ENCODE data around the gene LRCH1. TPM values are rescaled to one million over a fixed set of nuclear protein-coding genes. Genes with fewer than 3 reads are reported as not detected.

LRCH1 gene
- total and polyA plus RNA-seq, 10 of the 15 experiments (the other 5 are each of a cell fraction or from before 2014, with no cell fraction given) = 5.3 to 48.9 (median 14.4) TPM

DNA sequence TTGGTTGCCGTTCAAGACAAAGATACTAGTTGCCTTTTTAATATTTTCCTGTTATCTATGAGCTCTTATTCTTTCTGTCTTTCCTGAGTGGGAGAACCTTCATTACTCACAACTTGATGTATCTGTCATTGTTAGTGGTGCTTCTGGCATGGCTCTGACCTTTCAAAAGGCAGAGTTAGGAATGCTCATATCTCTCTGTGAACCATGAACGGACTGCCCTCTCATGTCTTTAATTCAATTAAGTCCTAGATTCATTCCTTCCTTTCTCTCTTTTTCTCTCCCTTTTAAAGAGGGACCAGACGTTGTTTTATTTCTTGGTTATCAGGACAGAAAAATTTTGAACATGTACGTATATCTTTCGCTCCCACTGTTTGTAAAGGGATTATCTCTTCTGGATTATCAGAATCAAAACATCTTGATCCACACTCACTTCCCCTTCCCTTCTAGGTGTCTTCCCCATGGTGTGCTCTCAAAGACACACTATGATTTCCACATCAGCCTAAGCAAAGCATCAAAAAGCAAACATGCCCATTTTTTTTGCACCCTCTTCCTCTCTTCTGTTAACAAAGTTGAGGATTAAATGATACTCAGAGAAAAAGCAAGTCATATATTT is 90.3 kb downstream of the LRCH1 start:
- no peak overlapping the region for H3K4me3 ChIP-seq
- in situ Hi-C loops (cut with MboI) = no loop called here
- intact Hi-C loops (cut with micrococcal nuclease; ENCODE audit: unreplicated experiment) = no loop called here
- ChIA-PET CTCF (interaction anchor here (0.8 to 3.1 kb wide), 7 partner anchors 13 to 95 kb away, joined by 3 to 14 read pairs (median 3); no protein-coding TSS in a partner anchor), RAD21 (ENCODE audit: unreplicated experiment) (interaction anchor here (0.8 to 2.9 kb wide), 11 partner anchors 12 to 91 kb away, joined by 3 to 11 read pairs (median 4); partner anchors contain the start of gene LRCH1), POLR2A (interaction anchor here (0.9 to 7.2 kb wide), 12 partner anchors 8 to 91 kb away, joined by 3 to 51 read pairs (median 4); no protein-coding TSS in a partner anchor), SMC1A (ENCODE audit: uncharacterized antibody, unreplicated experiment) (interaction anchor here (1.0 to 23.6 kb wide), 18 partner anchors 13 to 92 kb away, joined by 3 to 456 read pairs (median 3); no protein-coding TSS in a partner anchor)
- H3K9me3 ChIP-seq (replicated peaks; ENCODE audit: control insufficient read depth, insufficient read depth, low read length) = no peaks in the 10 kb centered on the region
- peaks cover 92% of the 10 kb centered on the region for H3K79me2 ChIP-seq (ENCODE audit: control insufficient read depth, insufficient read depth, low read length)
- H3K4me1 ChIP-seq (ENCODE audit: control insufficient read depth, insufficient read depth, low read length) = peaks cover 38% of the 10 kb centered on the region
- WGBS (ENCODE audit: insufficient coverage, insufficient replicate concordance, low lambda C conversion rate, missing lambda C conversion rate) = 86% methylated on average over 5 of the region's 5 CpGs
- FAIRE-seq = no peak
- H3K36me3 ChIP-seq (ENCODE audit: control insufficient read depth in 2 of 2, insufficient read depth in 2 of 2, low read length in 1 of 2) = no peaks in the 10 kb centered on the region
- H2AFZ ChIP-seq (ENCODE audit: control insufficient read depth, low read depth, low read length) = no peak overlapping the region
- no peak overlapping the region for H3K9ac ChIP-seq (ENCODE audit: control insufficient read depth, insufficient read depth, low read length)
- DNase-seq (ENCODE audit: low read depth, low spot score) = no peak
- no peak for TF ChIP-seq MTA2 (IDR thresholded peaks at IDR 0.05; ENCODE audit: low read depth)
- TF ChIP-seq PAX5 (IDR thresholded peaks at IDR 0.05; ENCODE audit: borderline replicate concordance, low read depth, low read length) = no peak
- TF ChIP-seq WRNIP1 (IDR thresholded peaks at IDR 0.05; ENCODE audit: borderline replicate concordance, low read depth, low read length) = no peak
- TF ChIP-seq RBBP5 (conservative IDR thresholded peaks at IDR 0.05) = no peak
- TF ChIP-seq NBN (IDR thresholded peaks at IDR 0.05) = no peak
- TF ChIP-seq ETV6 (conservative IDR thresholded peaks at IDR 0.05 in 1 of 2, IDR thresholded peaks at IDR 0.05 in 1 of 2; ENCODE audit: borderline replicate concordance in 1 of 2, low read depth in 1 of 2) = no peak
- no peak for TF ChIP-seq ZBED1 (IDR thresholded peaks at IDR 0.05; ENCODE audit: borderline replicate concordance)
- no peak for TF ChIP-seq HDAC6 (IDR thresholded peaks at IDR 0.05; ENCODE audit: unreplicated experiment)
- TF ChIP-seq SP1 (IDR thresholded peaks at IDR 0.05; ENCODE audit: low read depth, low read length) = no peak
- TF ChIP-seq, protein P1, sequence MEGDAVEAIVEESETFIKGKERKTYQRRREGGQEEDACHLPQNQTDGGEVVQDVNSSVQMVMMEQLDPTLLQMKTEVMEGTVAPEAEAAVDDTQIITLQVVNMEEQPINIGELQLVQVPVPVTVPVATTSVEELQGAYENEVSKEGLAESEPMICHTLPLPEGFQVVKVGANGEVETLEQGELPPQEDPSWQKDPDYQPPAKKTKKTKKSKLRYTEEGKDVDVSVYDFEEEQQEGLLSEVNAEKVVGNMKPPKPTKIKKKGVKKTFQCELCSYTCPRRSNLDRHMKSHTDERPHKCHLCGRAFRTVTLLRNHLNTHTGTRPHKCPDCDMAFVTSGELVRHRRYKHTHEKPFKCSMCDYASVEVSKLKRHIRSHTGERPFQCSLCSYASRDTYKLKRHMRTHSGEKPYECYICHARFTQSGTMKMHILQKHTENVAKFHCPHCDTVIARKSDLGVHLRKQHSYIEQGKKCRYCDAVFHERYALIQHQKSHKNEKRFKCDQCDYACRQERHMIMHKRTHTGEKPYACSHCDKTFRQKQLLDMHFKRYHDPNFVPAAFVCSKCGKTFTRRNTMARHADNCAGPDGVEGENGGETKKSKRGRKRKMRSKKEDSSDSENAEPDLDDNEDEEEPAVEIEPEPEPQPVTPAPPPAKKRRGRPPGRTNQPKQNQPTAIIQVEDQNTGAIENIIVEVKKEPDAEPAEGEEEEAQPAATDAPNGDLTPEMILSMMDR (IDR thresholded peaks at IDR 0.05 in 2 of 3, conservative IDR thresholded peaks at IDR 0.05 in 1 of 3; ENCODE audit: control insufficient read depth in 2 of 3, extremely low read depth in 1 of 3, insufficient read depth in 1 of 3, low read depth in 3 of 3, low read length in 3 of 3) = no peak
- no peak for TF ChIP-seq SIX5 (IDR thresholded peaks at IDR 0.05; ENCODE audit: low read depth, low read length, severe bottlenecking)
- no peak for TF ChIP-seq ZNF24 (IDR thresholded peaks at IDR 0.05)
- TF ChIP-seq TCF7 (IDR thresholded peaks at IDR 0.05; ENCODE audit: borderline replicate concordance) = no peak
- TF ChIP-seq MYB (IDR thresholded peaks at IDR 0.05; ENCODE audit: borderline replicate concordance, low read depth, low read length) = no peak
- no peak for TF ChIP-seq KLF5 (IDR thresholded peaks at IDR 0.05; ENCODE audit: partially characterized antibody)
- TF ChIP-seq ZSCAN29 (IDR thresholded peaks at IDR 0.05) = no peak
- no peak for TF ChIP-seq SMC3 (IDR thresholded peaks at IDR 0.05; ENCODE audit: borderline replicate concordance, low read length)
- TF ChIP-seq MYC (IDR thresholded peaks at IDR 0.05; ENCODE audit: insufficient read depth, insufficient read length, insufficient replicate concordance, low read length, severe bottlenecking) = no peak
- no peak for TF ChIP-seq HCFC1 (IDR thresholded peaks at IDR 0.05; ENCODE audit: low read length)
- peaks cover 3% of the 10 kb centered on the region; the same call in 1 of the 2 replicates for H4K20me1 ChIP-seq (ENCODE audit: control insufficient read depth, insufficient read depth)
- no peak for ATAC-seq
- H3K27me3 ChIP-seq (replicated peaks in 1 of 2; ENCODE audit: control insufficient read depth in 2 of 2, insufficient read depth in 2 of 2, low read length in 1 of 2) = no peaks in the 10 kb centered on the region
- no peak overlapping the region for H3K27ac ChIP-seq (ENCODE audit: control insufficient read depth, insufficient read depth)
- H3K4me2 ChIP-seq (ENCODE audit: control insufficient read depth, insufficient read depth) = no peak overlapping the region
- BruUV-seq (replicated peaks) = no TSS peak

Measured in GM12878 (cell line).